SU-DHL-6 (cell line): Measurements from ENCODE around the gene MUSTN1.

Experiments
- H2AFZ ChIP-seq: fragments of 200-600 bp; sonication (generic); 2 replicates; pipeline ENCODE4 v1.6.1; 2014; ENCODE audit warnings: low read depth, mild to moderate bottlenecking, moderate library complexity, mixed read lengths, antibody characterized with exemption, low read length; ENCODE audit not compliant: severe bottlenecking
- H3F3A ChIP-seq: fragments of 200-600 bp; shearing (Covaris generic); 2 replicates; pipeline ENCODE4 v1.6.0; 2016; ENCODE audit warnings: antibody characterized with exemption, mild to moderate bottlenecking; ENCODE audit not compliant: insufficient read depth
- H3K27ac ChIP-seq: fragments of 200-600 bp; sonication (generic); 2 replicates; pipeline ENCODE4 v1.5.1; 2016; ENCODE audit warnings: low read depth, mild to moderate bottlenecking, low read length, moderate library complexity, mixed read lengths
- H3K27me3 ChIP-seq: fragments of 200-600 bp; sonication (generic), shearing (Covaris generic); 2 replicates; pipeline ENCODE4 v1.6.0; 2014; ENCODE audit warnings: mild to moderate bottlenecking, low read length
- H3K36me3 ChIP-seq: fragments of 200-600 bp; sonication (generic); 2 replicates; pipeline ENCODE4 v1.6.1; 2014; ENCODE audit warnings: mild to moderate bottlenecking, low read length, mixed read lengths
- H3K4me2 ChIP-seq: fragments of 300-600, 200-600 bp; shearing (Covaris generic), sonication (generic); 2 replicates; pipeline ENCODE4 v1.6.0; 2014; ENCODE audit warnings: low read length, low read depth, mild to moderate bottlenecking; ENCODE audit not compliant: poor library complexity, severe bottlenecking
- H3K4me3 ChIP-seq: fragments of 200-600 bp; sonication (generic); 2 replicates; pipeline ENCODE4 v1.5.1; 2014; ENCODE audit warnings: antibody characterized with exemption, low read length, mild to moderate bottlenecking, mixed read lengths; ENCODE audit not compliant: insufficient read depth, poor library complexity, severe bottlenecking
- H3K79me2 ChIP-seq: fragments of 200-600 bp; sonication (generic); 2 replicates; pipeline ENCODE4 v1.6.1; 2014; ENCODE audit warnings: mild to moderate bottlenecking, low read length, moderate library complexity; ENCODE audit not compliant: insufficient read depth
- H3K9ac ChIP-seq: fragments of 200-600 bp; sonication (generic); 2 replicates; pipeline ENCODE4 v1.7.0; 2014; ENCODE audit warnings: mild to moderate bottlenecking, low read length
- H3K9me2 ChIP-seq: fragments of 200-600 bp; sonication (generic); replicated peaks from 2 replicates; pipeline ENCODE4 v1.6.1; 2014; ENCODE audit warnings: low read length; ENCODE audit not compliant: insufficient read depth
- H3K9me3 ChIP-seq: fragments of 200-600 bp; sonication (generic); 2 replicates; pipeline ENCODE4 v1.6.1; 2014; ENCODE audit warnings: low read length, mixed read lengths; ENCODE audit not compliant: insufficient read depth
- H4K20me1 ChIP-seq: fragments of 200-600 bp; sonication (generic); 2 replicates; pipeline ENCODE4 v1.6.1; 2014; ENCODE audit warnings: low read depth, mild to moderate bottlenecking, antibody characterized with exemption, low read length, moderate library complexity, mixed read lengths
- CTCF ChIP-seq: fragments of 200-600 bp; sonication (generic); IDR thresholded peaks from one replicate; pipeline ENCODE4 v1.5.1; 2017; ENCODE audit warnings: antibody characterized with exemption, mild to moderate bottlenecking, low read length, moderate library complexity; ENCODE audit not compliant: insufficient read depth, poor library complexity, severe bottlenecking
- EZH2phosphoT487 ChIP-seq: fragments of 200-600 bp; sonication (generic), shearing (Covaris generic); conservative IDR thresholded peaks from 2 replicates; pipeline ENCODE4 v1.6.1; 2018; ENCODE audit warnings: mild to moderate bottlenecking, antibody characterized with exemption, low read length, moderate library complexity, mixed read lengths

The MUSTN1 gene

GRCh38 chr3:52793702-52794611, 40.9 kb downstream of the MUSTN1 start:
- Histone ChIP-seq H3K9ac (no peak overlapping the region), H3K9me3 (no peaks in the 10 kb centered on the region), H3K9me2 (no peaks in the 10 kb centered on the region), H3K36me3 (no peaks in the 10 kb centered on the region), H2AFZ (no peak overlapping the region), H3K27ac (no peak overlapping the region), H3K27me3 (no peaks in the 10 kb centered on the region), H3K4me3 (no peak overlapping the region), H4K20me1 (no peaks in the 10 kb centered on the region), H3F3A (no peaks in the 10 kb centered on the region), H3K4me2 (no peak overlapping the region), H3K79me2 (no peaks in the 10 kb centered on the region)
- no peak for TF ChIP-seq CTCF
- TF ChIP-seq EZH2phosphoT487 = no peak

- H3K27me3 ChIP-seq = no peaks in the 10 kb centered on the region
- no peaks in the 10 kb centered on the region for H3F3A ChIP-seq
- no peak overlapping the region for H3K9ac ChIP-seq
- no peak overlapping the region for H3K27ac ChIP-seq
- no peaks in the 10 kb centered on the region for H3K79me2 ChIP-seq
- H2AFZ ChIP-seq = no peak overlapping the region
- no peaks in the 10 kb centered on the region for H4K20me1 ChIP-seq
- no peaks in the 10 kb centered on the region for H3K36me3 ChIP-seq
- H3K9me3 ChIP-seq = no peaks in the 10 kb centered on the region
- H3K4me2 ChIP-seq = no peak overlapping the region
- H3K4me3 ChIP-seq = no peak overlapping the region
- no peak for TF ChIP-seq CTCF
- no peak for TF ChIP-seq EZH2phosphoT487
- no peaks in the 10 kb centered on the region for H3K9me2 ChIP-seq
Observed at GRCh38 chr3:52792961-52793695, 41.7 kb downstream of the MUSTN1 start.

- no peak overlapping the region for H3K4me3 ChIP-seq
- H4K20me1 ChIP-seq = no peaks in the 10 kb centered on the region
- H3K36me3 ChIP-seq = no peaks in the 10 kb centered on the region
- no peaks in the 10 kb centered on the region for H3F3A ChIP-seq
- H3K79me2 ChIP-seq = no peaks in the 10 kb centered on the region
- no peak overlapping the region for H3K9ac ChIP-seq
- no peak overlapping the region for H2AFZ ChIP-seq
- TF ChIP-seq CTCF (no peak), EZH2phosphoT487 (no peak)
- H3K4me2 ChIP-seq = no peak overlapping the region
- H3K9me3 ChIP-seq = no peaks in the 10 kb centered on the region
- no peaks in the 10 kb centered on the region for H3K27me3 ChIP-seq
- no peaks in the 10 kb centered on the region for H3K9me2 ChIP-seq
- no peak overlapping the region for H3K27ac ChIP-seq
Observed at GRCh38 chr3:52792413-52792812, 42.4 kb downstream of the MUSTN1 start.
